Body of pancreas (tissue), 4 donors: ENCODE results near the gene WDR5B.

Experiments
- CTCF ChIP-seq, 7 experiments: fragments of 450-650 bp in 4 of 7; fragments of 200-600 bp in 3 of 7; sonication (generic) in 3 of 7; IDR thresholded peaks; one replicate each; pipeline ENCODE4 v1.5.1; 2016 to 2019; ENCODE audit warnings: antibody characterized with exemption in 7 of 7
- POLR2A ChIP-seq, 3 donors: fragments of 450-650 bp; IDR thresholded peaks; one replicate each; pipeline ENCODE4 v1.6.1; 2016; ENCODE audit warnings: antibody characterized with exemption in 3 of 3, mild to moderate bottlenecking in 2 of 3

- TF ChIP-seq CTCF (IDR thresholded peaks at IDR 0.05) (no peak), POLR2A (IDR thresholded peaks at IDR 0.05) (no peak)
These were observed 5.8 kb downstream of the WDR5B start for GRCh38 chr3:122410111-122410510.
